ENCODE data around the gene IZUMO4.

DNA sequence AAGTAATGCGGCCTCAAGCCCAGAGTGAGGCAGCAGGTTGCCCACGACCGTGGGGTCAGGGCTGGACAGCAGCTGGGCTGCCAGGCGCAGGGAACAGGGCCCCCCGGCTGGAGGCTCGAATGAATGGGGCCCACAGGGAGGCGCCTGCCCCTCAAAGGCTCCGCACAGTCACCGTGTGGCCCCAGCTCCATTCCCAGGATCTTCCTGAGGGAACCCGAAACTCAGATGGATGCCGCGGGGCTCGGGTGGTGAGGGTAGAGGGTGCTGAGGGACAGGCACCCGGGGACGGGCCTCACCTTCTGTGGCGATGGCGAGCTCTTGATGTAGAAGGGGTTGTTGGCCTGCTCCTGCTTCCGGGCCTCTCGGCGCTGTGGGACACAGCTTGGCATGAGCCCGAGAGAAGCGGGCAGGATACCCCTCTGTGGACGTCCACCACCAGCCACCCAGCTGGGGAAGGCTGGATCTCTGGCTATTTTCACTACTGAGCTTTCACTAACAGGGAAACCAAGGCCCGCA lies 19.3 kb downstream of the IZUMO4 start:
- TF ChIP-seq, protein P1, sequence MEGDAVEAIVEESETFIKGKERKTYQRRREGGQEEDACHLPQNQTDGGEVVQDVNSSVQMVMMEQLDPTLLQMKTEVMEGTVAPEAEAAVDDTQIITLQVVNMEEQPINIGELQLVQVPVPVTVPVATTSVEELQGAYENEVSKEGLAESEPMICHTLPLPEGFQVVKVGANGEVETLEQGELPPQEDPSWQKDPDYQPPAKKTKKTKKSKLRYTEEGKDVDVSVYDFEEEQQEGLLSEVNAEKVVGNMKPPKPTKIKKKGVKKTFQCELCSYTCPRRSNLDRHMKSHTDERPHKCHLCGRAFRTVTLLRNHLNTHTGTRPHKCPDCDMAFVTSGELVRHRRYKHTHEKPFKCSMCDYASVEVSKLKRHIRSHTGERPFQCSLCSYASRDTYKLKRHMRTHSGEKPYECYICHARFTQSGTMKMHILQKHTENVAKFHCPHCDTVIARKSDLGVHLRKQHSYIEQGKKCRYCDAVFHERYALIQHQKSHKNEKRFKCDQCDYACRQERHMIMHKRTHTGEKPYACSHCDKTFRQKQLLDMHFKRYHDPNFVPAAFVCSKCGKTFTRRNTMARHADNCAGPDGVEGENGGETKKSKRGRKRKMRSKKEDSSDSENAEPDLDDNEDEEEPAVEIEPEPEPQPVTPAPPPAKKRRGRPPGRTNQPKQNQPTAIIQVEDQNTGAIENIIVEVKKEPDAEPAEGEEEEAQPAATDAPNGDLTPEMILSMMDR (IDR thresholded peaks at IDR 0.05), result no peak
- TF ChIP-seq EZH2phosphoT487 (IDR thresholded peaks at IDR 0.05) (no peak), EZH2 (IDR thresholded peaks at IDR 0.05) (no peak)

All from neural progenitor cell (in vitro differentiated cells).